H1 (cell line): ENCODE measurements around the gene VPS41. TPM values are rescaled to one million over a fixed set of nuclear protein-coding genes. Genes with fewer than 3 reads are reported as not detected.

Source experiments
- EP300 ChIP-seq, 2 experiments: IDR thresholded peaks; 1 replicate in 1 of 2; 2 replicates in 1 of 2; pipeline ENCODE4 v1.6.1; 2011 to 2012; ENCODE audit warnings: low read depth in 2 of 2, low read length in 2 of 2, mild to moderate bottlenecking in 2 of 2, borderline replicate concordance in 1 of 2, inconsistent platforms in 1 of 2, moderate library complexity in 1 of 2
- RAD21 ChIP-seq, 2 experiments: IDR thresholded peaks in 1 of 2; conservative IDR thresholded peaks in 1 of 2; 2 replicates each; pipeline ENCODE4 v1.6.1; 2011; ENCODE audit warnings: low read depth in 2 of 2, low read length in 2 of 2, improper control_type of control experiment in 1 of 2, inconsistent platforms in 1 of 2, mild to moderate bottlenecking in 1 of 2, moderate library complexity in 1 of 2
- polyA plus RNA-seq, 7 experiments: library from polyadenylated mRNA; depleted of rRNA in 3 of 7; stranded (reverse) in 5 of 7; unstranded in 2 of 7; fragments of >200 nt in 5 of 7; fragments of 200-250 nt in 2 of 7; gene quantifications; 1 replicate in 5 of 7; 2 replicates in 1 of 7; 4 replicates in 1 of 7; pipeline versions ENCODE4 v1.2.1 to v1.2.3, GENCODE V29; 2011 to 2013; ENCODE audit warnings: missing spikeins in 2 of 7, mixed read lengths in 2 of 7
- total RNA-seq: library from RNA; stranded (reverse); fragmentation: NEBNext Ultra II Directional; extraction: Animal tissue kit (Norgen Biotek cat#: 25700); gene quantifications from 2 replicates; pipeline ENCODE4 v1.2.1, GENCODE V29; 2021

The VPS41 gene
- total and polyA plus RNA-seq, 2 of the 8 experiments (the other 6 are each of a cell fraction or from before 2014, with no cell fraction given): 10.7 to 63.3 TPM

DNA sequence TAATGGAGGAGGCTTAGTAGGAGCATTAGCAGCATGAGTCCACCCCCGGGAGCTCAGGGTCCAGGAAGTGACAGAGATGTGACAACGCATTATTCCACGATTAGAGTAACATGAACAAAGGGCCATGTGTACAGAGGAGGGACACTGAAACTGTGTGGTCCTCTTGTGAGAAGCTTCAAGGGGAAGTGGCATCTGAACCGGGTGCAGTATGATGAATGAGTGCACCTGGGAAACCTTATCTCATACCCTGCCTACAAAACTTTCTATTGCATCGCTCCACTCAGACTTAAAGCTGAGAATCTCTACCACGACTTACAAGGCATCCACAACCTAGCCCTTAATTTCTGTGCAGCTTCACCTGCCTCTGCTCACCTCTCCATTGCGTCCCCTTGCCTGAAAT, 162.6 kb downstream of the VPS41 start (continued):
- TF ChIP-seq EP300 (IDR thresholded peaks at IDR 0.05; ENCODE audit: borderline replicate concordance in 1 of 2, low read depth in 2 of 2, low read length in 2 of 2) (no peak), RAD21 (IDR thresholded peaks at IDR 0.05 in 1 of 2, conservative IDR thresholded peaks at IDR 0.05 in 1 of 2; ENCODE audit: low read depth in 2 of 2, low read length in 2 of 2) (no peak)
